PFSK-1 (cell line): ENCODE measurements around the gene PTPRK.

Experiments
- FOXP2 ChIP-seq: optimal IDR thresholded peaks from 2 replicates; pipeline ENCODE3; 2011; ENCODE audit warnings: borderline replicate concordance, control low read depth, inconsistent platforms; ENCODE audit not compliant: insufficient read depth; ENCODE audit errors: extremely low read length, extremely low read depth
- POLR2AphosphoS5 ChIP-seq: IDR thresholded peaks from 2 replicates; pipeline ENCODE4 v1.6.1; 2012; ENCODE audit warnings: low read depth, mild to moderate bottlenecking, control low read depth, low read length, moderate library complexity
- REST ChIP-seq, 2 experiments: IDR thresholded peaks; 2 replicates each; pipeline versions ENCODE4 v1.6.1 to v1.8.0; 2011 to 2012; ENCODE audit warnings: low read depth in 2 of 2, low read length in 2 of 2, control low read depth in 1 of 2, inconsistent platforms in 1 of 2, mild to moderate bottlenecking in 1 of 2, moderate library complexity in 1 of 2; ENCODE audit not compliant: insufficient read depth in 1 of 2
- TAF1 ChIP-seq: IDR thresholded peaks from 2 replicates; pipeline ENCODE4 v1.6.1; 2012; ENCODE audit warnings: low read length, control low read depth, borderline replicate concordance; ENCODE audit not compliant: insufficient read depth

GRCh38 chr6:128456510-128457230, 63.7 kb downstream of the PTPRK start:
- TF ChIP-seq REST (IDR thresholded peaks at IDR 0.05; ENCODE audit: insufficient read depth in 1 of 2, low read depth in 2 of 2, low read length in 2 of 2) (no peak), FOXP2 (no peak), POLR2AphosphoS5 (no peak), TAF1 (no peak)
